Measurements from ENCODE around the gene RAMP1.

Gene RAMP1

DNA sequence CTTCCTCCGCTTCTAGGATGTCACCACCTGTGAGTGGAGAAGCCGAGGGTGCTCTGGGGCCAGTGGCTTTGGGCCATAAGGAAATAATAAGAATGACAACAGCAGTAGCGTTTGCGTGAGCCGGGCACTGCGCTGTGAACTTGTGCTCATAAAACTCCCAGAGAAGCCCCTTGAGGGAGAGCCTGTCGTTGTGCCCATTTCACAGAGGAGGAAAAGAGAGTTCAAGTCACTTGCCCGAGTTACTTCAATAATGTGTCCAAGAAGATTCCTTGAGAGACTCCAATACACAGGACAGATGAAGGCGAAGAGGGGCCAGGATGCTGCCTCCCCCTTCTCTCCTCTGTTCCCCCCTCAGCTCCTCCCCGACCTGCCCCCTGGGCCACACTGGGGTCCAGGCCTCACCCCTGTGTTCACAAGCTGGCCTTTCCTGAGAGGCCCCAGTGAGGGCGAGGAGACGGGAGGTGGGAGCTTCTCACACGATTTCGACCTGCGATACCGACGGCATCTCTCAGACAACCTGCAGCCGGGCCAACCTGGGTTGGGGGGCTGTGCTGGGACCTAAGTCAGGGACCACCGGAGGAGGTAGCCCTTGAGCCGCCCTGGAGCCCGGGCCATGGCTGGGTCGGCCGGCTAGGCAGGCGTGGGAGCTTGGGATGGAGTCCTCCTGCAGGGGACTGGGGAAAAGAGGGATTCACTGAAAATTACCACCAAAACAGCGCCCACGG, 53.9 kb downstream of the RAMP1 start:
- DNase-seq (ENCODE audit: low spot score) (no peak), FAIRE-seq (no peak)

DNA sequence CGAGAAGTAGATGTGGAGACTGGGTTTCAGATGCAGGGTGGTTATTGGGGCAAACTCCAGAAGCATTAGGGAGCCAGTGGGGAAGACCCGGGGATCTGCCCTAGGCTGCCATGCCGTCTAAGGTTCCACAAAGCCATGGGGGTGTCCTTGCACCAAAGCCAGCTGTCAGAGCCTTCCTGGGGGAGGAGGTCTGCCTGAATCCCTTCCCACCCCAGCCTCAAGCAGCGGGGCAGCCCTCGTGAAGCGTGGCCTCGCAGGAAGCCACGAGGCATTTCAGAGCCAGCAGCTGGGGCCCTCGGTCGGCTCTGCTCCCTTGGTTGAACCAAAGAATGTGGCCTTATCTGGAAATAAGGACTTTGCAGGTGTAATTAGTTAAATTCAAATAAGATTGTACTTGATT, 56.2 kb downstream of the RAMP1 start:
- DNase-seq (ENCODE audit: low spot score) (no peak), FAIRE-seq (no peak)

DNA sequence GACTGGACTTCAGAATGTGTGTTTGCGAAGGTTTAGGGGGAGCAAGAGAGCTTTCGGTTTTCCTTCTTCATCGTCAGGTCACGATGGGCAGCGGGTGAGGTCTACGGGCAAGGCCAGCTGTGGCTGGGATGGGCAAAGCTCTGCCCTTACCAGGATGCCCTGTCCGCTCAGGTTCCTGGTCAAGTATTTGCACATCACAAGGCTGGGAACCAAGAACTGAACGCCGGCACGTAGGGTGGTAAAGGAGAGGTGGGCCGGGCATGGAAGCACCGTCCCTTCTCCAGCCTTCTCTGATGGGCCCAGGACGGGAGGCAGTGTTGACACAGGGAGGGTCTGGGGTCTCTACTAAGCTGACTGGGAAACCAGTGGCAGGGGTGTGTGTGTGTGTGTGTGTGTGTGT, 56.9 kb downstream of the RAMP1 start:
- FAIRE-seq (no peak), DNase-seq (ENCODE audit: low spot score) (no peak)

DNA sequence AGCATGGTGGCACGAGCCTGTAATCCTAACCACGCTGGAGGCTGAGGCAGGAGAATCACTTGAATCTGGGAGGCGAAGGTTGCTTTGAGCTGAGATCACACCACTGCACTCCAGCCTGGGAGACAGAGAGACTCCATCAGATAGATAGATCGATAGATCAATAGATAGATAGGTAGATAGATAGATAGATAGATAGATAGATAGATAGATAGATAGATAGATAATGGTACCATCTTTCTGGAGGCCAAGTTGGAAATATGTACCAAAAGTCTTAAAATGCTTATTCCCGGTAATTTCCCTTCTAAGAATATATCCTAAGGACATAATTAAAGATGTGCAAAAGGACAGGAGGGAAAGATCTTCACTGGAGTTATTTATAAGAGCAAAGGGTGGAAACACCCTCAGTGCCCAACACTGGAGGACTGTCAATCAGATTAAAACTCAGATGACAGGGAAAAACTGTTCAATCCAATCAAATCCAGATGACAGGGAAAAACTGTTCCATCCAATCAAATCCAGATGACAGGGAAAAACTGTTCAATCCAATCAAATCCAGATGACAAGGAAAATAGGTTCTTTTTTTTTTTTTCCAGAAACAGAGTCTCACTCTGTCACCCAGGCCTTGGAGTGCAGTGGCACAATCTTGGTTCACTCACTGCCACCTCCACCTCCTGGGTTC, 58.4 kb downstream of the RAMP1 start:
- no peak for DNase-seq (ENCODE audit: low spot score)
- no peak for FAIRE-seq

DNA sequence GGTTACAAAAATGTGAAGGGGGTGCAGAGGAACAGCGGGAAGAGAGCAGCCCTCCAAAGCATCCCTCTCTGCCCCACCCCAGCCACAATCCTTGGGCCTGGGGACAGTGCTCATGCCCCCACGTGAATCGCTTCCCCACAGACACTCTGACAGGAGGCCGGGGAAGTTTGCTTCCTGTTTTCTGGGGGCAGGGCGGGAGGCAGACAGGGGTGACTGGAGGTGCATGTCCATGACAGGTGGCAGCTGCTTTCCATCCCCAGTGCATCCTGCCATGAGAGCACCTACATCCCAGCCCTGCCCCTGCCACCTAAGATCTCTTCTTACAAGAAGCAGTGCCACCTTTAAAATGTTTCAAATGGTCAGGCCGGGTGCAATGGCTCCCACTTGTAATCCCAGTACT, 60.2 kb downstream of the RAMP1 start:
- no peak for DNase-seq (ENCODE audit: low spot score)
- FAIRE-seq: no peak

DNA sequence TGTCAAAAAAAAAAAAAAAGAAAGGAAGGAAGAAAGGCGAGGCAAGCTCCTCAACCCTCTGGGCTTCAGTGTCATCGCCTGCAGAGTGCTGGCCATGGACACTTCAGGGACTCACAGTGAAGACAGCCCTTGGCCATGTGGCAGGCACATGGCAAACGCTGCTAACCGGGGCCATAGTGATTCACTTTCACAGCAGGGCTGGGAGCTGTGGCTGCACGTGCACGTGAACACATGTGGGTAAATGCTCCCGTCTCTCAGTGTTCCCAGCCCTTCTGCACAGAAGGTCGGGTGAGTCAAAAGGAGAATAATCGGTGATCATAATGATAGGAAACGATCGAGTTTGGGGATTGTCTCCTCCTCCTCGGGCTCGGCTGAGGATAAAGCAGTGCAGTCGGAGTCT, 61.2 kb downstream of the RAMP1 start:
- no peak for FAIRE-seq
- no peak for DNase-seq (ENCODE audit: low spot score)

DNA sequence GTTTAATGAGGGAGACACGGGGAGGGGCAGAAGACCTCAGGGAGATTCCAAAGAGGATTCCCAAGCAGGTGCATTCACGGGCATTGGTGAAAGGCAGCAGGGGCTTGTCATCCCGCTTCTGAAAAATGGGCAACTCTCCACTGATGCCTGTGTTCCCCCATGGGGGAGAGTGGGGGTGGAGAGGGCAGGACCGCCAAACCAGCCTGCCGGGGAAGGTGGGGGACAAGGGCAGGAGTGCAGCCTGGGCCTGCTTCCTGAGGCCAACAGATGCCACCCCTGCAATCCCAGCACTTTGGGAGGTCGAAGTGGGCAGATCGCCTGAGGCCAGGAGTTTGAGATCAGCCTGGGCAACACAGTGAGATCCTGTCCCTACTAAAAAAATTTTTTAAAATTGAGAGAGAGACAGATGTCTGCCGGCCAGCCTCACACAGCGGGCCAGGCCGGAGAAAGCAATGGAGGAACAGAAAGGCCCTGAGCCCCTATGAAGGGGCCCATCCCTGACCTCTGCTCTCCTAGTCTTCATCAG, 62.6 kb downstream of the RAMP1 start:
- DNase-seq (ENCODE audit: low spot score) (no peak), FAIRE-seq (no peak)

DNA sequence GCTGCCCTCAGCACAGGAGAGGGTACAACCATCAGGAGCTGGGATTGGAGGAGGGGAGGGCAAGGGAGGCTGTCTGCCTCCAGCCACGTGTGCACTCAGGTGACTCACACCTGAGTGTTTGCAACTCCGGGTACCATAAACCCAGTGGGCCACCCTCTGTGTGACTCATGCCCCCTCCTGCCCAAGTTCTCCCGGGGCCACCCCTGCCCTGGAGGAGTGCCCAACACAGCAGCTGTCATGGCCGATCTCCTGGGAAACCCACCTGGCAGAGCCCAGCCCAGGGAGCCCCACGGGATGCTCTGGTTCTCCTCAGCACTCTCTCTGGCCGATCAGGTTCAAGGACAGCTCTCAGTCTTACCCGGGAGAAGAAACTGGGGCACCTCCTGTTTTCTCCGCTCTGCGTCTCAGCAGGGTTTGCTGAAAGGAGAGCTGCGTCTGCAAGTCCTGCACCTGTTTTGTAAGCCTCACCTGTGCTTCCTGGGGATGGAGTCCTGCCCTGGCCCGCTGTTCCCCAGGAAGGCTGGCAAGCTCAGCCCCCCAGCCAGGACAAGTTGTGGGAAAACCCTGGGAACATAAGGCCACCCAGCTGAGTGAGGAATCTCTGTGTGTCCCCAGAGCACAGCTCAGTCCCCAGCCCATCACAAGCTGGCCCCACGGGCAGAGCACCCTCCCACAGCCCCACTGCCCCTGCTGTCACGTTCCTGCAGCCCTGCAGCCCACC, 63.4 kb downstream of the RAMP1 start:
- DNase-seq (ENCODE audit: low spot score): peak; percentile 15

DNA sequence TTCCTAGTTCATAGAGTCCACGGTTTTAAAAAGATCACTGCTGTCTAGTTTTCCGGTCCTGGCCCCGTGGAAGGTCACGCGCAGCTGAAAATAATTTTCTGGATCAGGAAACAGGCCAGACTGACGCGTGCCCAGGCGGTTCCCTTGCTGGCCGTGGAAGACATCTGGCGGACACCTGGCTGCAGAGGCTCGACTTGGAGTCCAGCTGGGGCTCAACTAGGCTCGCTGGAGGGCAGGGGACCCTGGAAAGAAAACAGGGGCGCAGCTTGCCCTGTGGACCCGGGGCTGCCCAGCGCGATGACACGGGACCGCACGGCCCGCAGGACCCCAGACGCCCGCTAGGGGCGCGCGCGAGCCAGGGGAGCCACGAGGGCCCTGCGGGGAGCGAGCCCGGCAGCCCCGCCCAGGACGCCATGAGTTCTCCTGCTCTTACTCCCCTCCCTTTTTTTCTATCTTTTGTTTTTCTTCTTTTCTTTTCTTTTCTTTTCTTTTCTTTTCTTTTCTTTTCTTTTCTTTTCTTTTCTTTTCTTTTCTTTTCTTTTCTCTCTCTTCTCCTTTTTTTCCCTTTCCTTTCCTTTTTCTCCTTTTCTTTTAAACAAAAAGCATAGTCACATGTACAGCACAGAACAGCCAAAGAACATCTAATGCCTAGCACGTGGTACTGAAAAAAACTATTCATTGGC, 64.2 kb downstream of the RAMP1 start:
- FAIRE-seq (no peak), DNase-seq (ENCODE audit: low spot score) (peak; percentile 33)

More for the DNA sequence above, 63.4 kb downstream of the RAMP1 start:
- no peak for FAIRE-seq

DNA sequence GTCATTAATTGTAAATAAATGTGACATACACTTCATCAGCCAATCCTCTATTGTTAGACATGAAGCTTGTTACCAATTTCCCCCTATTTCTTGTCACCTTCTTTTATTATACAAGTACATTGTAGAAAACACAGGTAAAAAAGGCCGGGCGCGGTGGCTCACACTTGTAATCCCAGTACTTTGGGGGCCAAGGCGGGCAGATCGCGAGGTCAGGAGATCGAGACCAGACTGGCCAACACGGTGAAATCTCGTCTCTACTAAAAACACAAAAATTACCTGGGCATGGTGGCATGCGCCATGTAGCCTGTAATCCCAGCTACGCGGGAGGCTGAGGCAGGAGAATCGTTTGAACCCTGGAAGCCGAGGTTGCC, 64.7 kb downstream of the RAMP1 start:
- DNase-seq (ENCODE audit: low spot score) (no peak), FAIRE-seq (no peak)

DNA sequence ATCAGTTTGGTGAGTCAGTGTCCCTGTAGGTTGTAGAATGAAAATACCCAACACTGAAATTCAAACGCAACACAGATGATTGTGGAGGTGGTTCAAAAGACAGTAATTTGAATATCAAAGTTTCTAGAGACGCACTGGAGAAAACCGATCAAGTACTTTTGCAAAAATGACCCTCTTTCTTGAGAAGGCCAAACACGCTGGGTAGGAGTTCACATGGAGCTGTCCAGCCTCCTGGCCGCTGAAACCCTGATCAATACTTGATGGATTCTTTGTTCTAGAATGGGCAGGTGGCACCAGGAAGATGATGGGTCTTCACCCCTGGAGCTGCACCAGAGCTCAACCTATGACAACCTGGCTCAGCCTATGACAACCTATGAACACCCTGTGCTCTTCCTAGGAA, 67.7 kb downstream of the RAMP1 start:
- DNase-seq (ENCODE audit: low spot score) (no peak), FAIRE-seq (no peak)

DNA sequence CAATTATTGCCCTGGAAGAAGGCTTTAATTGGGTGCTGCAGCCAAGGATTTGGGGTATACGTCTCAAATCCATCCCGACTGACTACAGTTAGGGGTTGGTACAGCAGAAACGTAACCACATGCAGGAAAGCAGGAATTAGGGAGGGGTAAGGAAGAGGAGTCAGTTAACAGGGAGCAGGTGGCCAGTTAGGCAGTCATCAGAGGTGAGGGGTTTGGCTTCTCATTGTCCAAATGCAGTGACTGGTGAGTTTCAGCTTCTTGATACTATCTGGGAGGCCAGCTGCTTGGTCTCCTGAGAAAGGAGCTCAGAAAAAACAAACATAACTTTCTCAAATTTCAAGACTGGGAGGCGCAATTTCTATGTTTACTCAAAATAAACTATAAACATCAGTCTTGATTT, 68.6 kb downstream of the RAMP1 start:
- no peak for DNase-seq (ENCODE audit: low spot score)
- FAIRE-seq: no peak

DNA sequence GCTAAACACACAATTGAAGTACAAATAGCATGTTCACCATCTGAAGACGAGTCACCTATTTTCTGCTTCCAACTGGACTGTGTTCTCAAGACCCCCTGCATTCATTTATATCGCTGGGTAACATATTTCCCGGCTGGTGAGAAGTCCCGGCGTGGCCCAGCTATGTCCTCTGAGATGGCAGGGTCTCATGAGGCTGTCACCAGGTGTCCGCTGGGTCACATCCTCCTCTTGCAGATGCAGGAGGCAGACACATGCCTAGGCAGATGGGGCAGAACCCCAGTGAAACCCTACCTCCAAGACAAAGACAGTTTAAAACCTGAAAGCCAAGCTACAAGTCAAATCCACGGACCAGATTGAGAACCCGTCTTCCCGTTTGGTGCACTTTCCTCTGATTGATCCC, 70.6 kb downstream of the RAMP1 start:
- FAIRE-seq: no peak
- no peak for DNase-seq (ENCODE audit: low spot score)

DNA sequence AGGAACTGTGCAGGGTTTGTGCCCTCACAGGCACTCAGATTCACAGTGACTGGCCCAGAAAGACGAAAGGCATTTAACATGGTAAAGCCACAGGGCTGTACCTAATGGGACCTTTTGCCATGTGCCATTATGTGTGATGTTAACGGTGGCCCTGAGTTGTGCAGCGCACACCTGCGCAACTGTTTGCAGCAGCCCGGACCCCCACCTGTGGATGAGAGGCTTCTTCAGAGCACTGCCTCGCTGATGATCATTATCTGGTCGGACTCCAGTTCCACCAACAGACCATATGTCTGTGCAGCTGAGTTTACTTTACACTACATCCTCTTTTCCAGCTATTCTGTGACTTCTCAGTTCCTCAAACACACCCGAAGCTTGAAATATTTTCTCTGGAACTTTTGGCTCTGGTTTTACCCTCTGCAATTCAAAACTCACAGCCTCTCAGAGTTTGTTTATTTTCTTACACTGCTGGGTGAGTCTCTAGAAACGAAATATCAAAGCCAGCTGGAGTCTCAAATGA, 71.8 kb downstream of the RAMP1 start:
- FAIRE-seq: no peak
- DNase-seq (ENCODE audit: low spot score): no peak

DNA sequence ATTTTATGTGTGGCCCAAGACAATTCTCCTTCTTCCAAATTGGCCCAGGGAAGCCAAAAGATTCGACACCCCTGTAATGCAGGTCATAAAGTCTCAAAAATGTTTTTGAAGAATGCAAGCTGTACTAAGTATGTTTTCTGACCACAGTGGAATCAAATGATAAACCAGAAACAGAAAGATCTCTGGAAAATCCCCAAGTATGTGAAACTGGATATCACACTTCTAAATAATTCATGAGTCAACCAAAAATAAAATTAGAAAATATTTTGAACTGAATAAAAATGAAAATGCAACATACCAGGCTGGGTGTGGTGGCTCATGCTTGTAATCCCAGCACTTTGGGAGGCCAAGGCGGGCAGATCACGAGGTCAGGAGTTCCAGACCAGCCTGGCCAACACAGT, 73.3 kb downstream of the RAMP1 start:
- DNase-seq (ENCODE audit: low spot score) (no peak), FAIRE-seq (no peak)

DNA sequence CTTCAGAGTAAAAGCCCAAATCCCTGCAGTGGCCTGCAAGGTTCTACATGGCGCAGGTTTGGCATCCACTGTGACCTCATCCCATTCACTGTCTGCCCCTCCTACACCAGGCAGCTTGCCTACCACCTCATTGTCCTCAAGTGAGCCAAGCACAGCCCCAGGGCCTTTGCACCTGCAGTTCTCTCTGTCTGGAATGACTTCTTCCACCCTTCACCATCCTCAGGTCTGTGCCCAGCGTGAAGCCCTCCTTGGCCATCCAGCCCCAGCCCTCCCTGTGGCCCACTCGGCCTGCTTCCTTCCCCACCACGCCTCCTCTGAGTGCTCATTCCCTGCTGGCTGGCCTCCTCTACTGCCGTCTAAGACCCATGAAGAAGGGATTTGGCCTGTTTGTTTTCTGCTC, 74.8 kb downstream of the RAMP1 start:
- DNase-seq (ENCODE audit: low spot score) (no peak), FAIRE-seq (no peak)

DNA sequence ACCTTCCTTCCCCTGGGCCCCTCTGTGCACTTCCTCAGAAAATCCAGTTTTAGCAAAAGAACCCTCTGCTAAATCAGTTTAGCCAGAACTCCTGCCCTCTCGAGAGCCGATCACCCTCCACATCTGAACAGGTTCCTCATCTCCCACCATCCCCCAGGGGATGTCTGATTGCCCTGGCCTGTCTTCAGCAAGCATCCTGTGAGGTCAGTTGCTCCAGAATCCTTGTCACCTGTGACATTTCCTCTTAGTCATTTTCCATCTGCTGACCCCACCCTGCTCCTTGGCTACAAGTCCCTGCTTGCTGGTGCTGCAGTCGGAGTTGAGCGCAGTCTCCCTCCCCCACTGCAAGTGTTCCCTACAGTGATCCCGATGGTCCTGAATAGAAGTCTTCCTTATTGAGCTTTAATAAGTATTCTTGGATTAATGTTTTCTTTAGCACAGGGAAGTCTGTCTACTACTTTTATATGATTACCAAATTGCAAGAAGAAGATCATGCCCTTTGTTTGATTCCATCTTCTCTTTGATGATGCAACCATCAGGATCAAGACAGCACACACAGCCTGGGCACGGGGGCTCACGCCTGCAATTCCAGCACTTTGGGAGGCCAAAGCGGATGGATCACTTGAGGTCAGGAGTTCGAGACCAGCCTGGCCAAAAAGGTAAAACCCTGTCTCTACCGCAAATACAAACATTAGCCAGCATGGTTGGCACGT, 76.5 kb downstream of the RAMP1 start:
- DNase-seq (ENCODE audit: low spot score): no peak
- no peak for FAIRE-seq

DNA sequence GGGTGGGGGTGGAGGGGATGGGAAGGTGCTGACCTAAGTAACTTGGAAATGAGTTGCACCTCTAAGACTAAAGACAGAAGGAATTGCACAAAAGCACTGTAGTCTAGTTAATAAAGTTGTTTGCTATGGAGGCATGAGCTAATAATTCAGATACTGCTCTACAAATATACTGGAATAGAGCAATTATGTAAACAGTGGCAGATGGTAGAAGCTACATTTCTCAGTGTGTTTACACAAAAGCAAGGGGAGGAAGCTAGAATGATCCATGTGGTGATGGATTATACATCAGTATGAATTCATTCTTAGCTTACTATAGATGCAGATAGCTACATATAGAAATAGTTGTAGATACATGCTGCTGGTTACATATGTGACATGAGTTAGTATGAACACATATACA, 79.8 kb downstream of the RAMP1 start:
- FAIRE-seq: no peak
- no peak for DNase-seq (ENCODE audit: low spot score)

DNA sequence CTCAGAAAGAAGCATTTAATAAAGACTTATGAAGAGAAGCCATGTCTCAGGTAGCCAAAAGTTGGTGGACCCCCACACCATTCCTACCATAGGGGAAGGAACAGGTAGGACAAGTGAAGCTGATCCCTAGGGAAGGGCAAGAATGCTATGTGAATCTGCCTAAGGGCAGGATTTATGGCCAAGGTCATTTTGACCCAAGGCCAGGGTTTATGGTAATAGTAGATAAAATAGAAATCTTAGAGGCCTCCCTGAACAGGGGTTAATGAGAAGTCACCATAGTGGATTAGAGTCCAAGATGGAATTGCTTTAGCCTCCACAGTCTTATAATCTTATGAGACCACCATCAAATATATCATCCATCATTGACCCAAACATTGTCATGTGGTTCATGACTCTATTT, 81.4 kb downstream of the RAMP1 start:
- no peak for FAIRE-seq
- no peak for DNase-seq (ENCODE audit: low spot score)

DNA sequence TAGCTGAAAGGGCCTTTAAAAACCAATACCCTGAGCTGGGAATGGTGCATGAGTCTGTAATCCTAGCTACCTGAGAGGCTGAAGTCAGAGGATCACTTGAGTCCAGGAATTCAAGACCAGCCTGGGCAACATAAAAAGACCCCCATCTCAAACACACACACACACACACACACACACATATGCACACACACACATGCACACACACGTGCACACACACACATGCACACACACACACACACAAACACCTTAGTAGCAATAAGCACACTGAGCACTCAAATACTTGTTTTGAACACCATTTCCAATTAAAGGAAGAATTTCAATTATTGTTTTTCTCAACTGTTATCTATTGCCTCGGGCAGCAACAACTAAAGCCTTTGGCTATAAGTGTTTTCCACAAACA, 81.8 kb downstream of the RAMP1 start:
- FAIRE-seq: no peak
- DNase-seq (ENCODE audit: low spot score): no peak

DNA sequence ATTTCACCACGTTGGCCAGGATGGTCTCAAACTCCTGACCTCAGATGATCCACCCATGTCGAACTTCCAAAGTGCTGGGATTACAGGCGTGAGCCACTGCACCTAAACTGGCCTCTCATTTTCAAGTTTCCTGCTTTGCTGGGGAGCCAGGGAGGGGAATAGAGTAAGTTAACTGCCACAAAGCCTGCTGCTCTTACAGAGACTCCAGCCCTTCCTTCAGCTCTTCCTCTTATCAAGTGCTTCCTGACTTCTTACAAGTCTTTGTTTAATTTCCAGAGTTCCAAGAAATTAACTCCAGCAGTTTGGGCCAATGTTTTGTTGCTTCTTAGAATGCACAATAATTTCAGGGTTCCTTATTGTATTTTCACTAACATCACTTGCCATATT, 83.1 kb downstream of the RAMP1 start:
- FAIRE-seq (no peak), DNase-seq (ENCODE audit: low spot score) (no peak)

Measured in RCC 7860 (cell line).